VCaP (cell line): Measurements from ENCODE around the gene RAB31.

Source experiments
- H3K27ac ChIP-seq: fragments of 450-650 bp; 2 replicates; pipeline ENCODE4 v1.5.1; 2017
- TF ChIP-seq, protein P1 (sequence below): fragments of 450-650 bp; conservative IDR thresholded peaks from 2 replicates; pipeline ENCODE4 v1.5.1; 2017; ENCODE audit warnings: mild to moderate bottlenecking, moderate library complexity

RAB31 gene

GRCh38 chr18:9709304-9709877 is 1.3 kb downstream of the RAB31 start:
- TF ChIP-seq, protein P1, sequence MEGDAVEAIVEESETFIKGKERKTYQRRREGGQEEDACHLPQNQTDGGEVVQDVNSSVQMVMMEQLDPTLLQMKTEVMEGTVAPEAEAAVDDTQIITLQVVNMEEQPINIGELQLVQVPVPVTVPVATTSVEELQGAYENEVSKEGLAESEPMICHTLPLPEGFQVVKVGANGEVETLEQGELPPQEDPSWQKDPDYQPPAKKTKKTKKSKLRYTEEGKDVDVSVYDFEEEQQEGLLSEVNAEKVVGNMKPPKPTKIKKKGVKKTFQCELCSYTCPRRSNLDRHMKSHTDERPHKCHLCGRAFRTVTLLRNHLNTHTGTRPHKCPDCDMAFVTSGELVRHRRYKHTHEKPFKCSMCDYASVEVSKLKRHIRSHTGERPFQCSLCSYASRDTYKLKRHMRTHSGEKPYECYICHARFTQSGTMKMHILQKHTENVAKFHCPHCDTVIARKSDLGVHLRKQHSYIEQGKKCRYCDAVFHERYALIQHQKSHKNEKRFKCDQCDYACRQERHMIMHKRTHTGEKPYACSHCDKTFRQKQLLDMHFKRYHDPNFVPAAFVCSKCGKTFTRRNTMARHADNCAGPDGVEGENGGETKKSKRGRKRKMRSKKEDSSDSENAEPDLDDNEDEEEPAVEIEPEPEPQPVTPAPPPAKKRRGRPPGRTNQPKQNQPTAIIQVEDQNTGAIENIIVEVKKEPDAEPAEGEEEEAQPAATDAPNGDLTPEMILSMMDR = no peak
- H3K27ac ChIP-seq = no peak overlapping the region; the same call in 1 of the 2 replicates

- no peak overlapping the region for H3K27ac ChIP-seq
- TF ChIP-seq, protein P1 = no peak
Observed at GRCh38 chr18:9710037-9710436, 1.9 kb downstream of the RAB31 start.

DNA sequence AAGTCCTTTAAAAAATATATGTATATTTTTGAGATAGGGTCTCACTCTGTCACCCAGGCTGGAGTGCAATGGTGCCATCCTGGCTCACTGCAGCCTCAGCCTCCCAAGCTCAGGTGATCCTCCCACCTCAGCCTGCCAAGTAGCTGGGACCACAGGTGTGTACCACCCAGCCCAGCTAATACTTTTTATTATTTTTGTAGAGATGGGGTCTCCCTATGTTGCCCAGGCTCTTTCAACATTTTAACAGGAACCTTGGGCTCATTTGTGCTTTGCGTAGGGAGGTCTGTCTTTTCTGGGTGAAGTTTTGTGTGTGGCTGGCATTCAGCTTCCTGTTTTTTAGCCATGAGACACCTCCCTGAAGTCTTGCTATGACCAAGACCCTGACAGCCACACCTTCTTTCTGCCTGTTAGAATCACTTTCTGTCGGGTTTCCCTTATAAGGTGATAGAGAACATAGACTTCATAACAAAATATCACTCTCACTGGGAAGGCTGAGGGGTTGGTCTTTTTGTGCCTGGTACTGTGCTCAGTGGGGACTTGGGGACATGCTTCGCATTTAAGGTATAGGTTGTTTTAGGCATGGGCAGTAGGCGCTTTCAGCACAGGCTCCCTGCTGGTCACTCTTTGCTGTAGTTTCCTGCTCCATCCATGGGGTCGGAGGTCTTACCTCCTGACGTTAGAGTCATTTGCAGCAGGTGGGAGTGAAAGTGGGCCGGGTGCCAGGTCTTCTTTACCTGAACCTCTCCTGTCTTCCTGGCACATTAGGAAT is 3.4 kb downstream of the RAB31 start:
- no peak overlapping the region for H3K27ac ChIP-seq
- TF ChIP-seq, protein P1 = no peak

- TF ChIP-seq, protein P1 = no peak
- no peak overlapping the region for H3K27ac ChIP-seq
Observed at GRCh38 chr18:9712130-9712577, 4.1 kb downstream of the RAB31 start.

DNA sequence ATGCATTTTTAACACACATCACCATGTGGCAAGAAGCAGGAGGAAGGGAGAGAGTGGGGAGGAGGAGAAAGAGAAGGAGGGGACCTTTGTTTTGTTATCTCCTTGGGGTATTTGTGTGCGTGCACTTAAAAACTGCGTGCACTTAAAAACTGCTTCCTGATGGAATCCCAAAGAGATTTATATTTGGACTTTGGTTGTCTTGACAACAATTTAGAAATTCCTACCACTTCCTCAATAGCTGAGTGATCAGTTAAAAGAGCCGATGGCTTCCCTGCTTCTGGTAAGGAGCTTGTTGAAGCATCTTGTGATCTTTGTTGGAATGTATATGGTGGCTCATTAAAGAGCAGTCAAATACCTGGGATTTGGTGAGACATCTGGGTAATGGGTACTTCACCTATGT is 4.5 kb downstream of the RAB31 start:
- no peak overlapping the region for H3K27ac ChIP-seq
- TF ChIP-seq, protein P1 = no peak

GRCh38 chr18:9714266-9715087 is 6.4 kb downstream of the RAB31 start:
- TF ChIP-seq, protein P1 = no peak
- no peak overlapping the region for H3K27ac ChIP-seq

- H3K27ac ChIP-seq = no peak overlapping the region
- TF ChIP-seq, protein P1 = no peak
Observed at GRCh38 chr18:9715088-9715343, 6.9 kb downstream of the RAB31 start.
